Activated T-helper 1 cell treated with anti-CD3 and anti-CD28 coated beads, Interleukin-2, amount 50 U/mL, for 16 hours (primary cell): Measurements from ENCODE around the gene ZNF668.
"Not testable (repeated sequence)": the region's sequence is repeated elsewhere in the genome, so short reads cannot be mapped to it uniquely, and the experiment has no call there.

Source experiments
- DNase-seq, 2 donors: peaks; one replicate each; pipeline ENCODE4 v3.0.0-alpha.2; 2020; ENCODE audit warnings: low read depth in 1 of 2, low spot score in 1 of 2

ZNF668 gene

GRCh38 chr16:31016018-31016417 is 58.0 kb downstream of the ZNF668 start:
- DNase-seq = no peak

- not testable (repeated sequence) for DNase-seq
These were observed 60.7 kb downstream of the ZNF668 start for GRCh38 chr16:31013292-31013691.

- DNase-seq = not testable (repeated sequence)
These were observed 62.2 kb downstream of the ZNF668 start for GRCh38 chr16:31011815-31012214.
